PC-9 (cell line): ENCODE measurements around the gene UBR7. TPM values are rescaled to one million over a fixed set of nuclear protein-coding genes. Genes with fewer than 3 reads are reported as not detected.

ENCODE experiments used
- BruUV-seq: library from RNA; stranded (reverse); fragments of 400-500 nt; replicated peaks from 2 replicates; lab custom pipeline; 2021; lab: Mats Ljungman, UMichigan
- CTCF ChIA-PET: fragments of 300-600 bp; sonication (Branson Sonifier 250); formaldehyde crosslinking; loops from one replicate; lab custom pipeline; 2022; ENCODE audit warnings: antibody characterized with exemption; lab: Charles Lee
- POLR2A ChIA-PET: fragments of 300-600 bp; sonication (Branson Sonifier 250); formaldehyde crosslinking; loops from one replicate; lab custom pipeline; 2022; ENCODE audit warnings: antibody characterized with exemption; ENCODE audit not compliant: unreplicated experiment; lab: Charles Lee
- DNase-seq, 2 experiments: peaks; one replicate each; pipeline versions ENCODE4 v3.0.0 to v3.0.0-alpha.2; 2015 to 2022; ENCODE audit warnings: mixed read lengths in 1 of 2
- H2AFZ ChIP-seq: fragments of 200-600 bp; sonication (generic); 2 replicates; pipeline ENCODE4 v1.8.1; 2017; ENCODE audit warnings: antibody characterized with exemption
- H3F3A ChIP-seq: fragments of 200-600 bp; sonication (generic); 2 replicates; pipeline ENCODE4 v1.8.1; 2017; ENCODE audit warnings: antibody characterized with exemption, mild to moderate bottlenecking, low read depth; ENCODE audit not compliant: insufficient read depth
- H3K27ac ChIP-seq: fragments of 200-600 bp; sonication (generic); 2 replicates; pipeline ENCODE4 v1.6.1; 2016; ENCODE audit warnings: mixed run types
- H3K27me3 ChIP-seq: fragments of 200-600 bp; sonication (generic); 2 replicates; pipeline ENCODE4 v1.6.1; 2016; ENCODE audit warnings: low read depth, mixed run types; ENCODE audit not compliant: insufficient read depth
- H3K36me3 ChIP-seq: fragments of 200-600 bp; sonication (generic); 2 replicates; pipeline ENCODE4 v1.6.1; 2016; ENCODE audit warnings: low read depth, mixed run types
- H3K4me1 ChIP-seq: fragments of 200-600 bp; sonication (generic); replicated peaks from 2 replicates; pipeline ENCODE4 v1.6.1; 2016; ENCODE audit warnings: mixed run types; ENCODE audit not compliant: insufficient read depth
- H3K4me2 ChIP-seq: fragments of 200-600 bp; sonication (generic); 2 replicates; pipeline ENCODE4 v1.6.1; 2017; ENCODE audit warnings: mixed run types
- H3K4me3 ChIP-seq: fragments of 200-600 bp; sonication (generic); 2 replicates; pipeline ENCODE4 v1.6.1; 2016; ENCODE audit warnings: mixed run types
- H3K79me2 ChIP-seq: fragments of 200-600 bp; sonication (generic); 2 replicates; pipeline ENCODE4 v1.6.1; 2017; ENCODE audit warnings: low read depth, mixed run types
- H3K9me2 ChIP-seq: fragments of 200-600 bp; sonication (generic); 2 replicates; pipeline ENCODE4 v1.8.1; 2017; ENCODE audit warnings: mild to moderate bottlenecking; ENCODE audit not compliant: insufficient read depth
- H3K9me3 ChIP-seq: fragments of 200-600 bp; sonication (generic); 2 replicates; pipeline ENCODE4 v1.8.1; 2016; ENCODE audit warnings: low read depth; ENCODE audit not compliant: insufficient read depth
- H4K20me1 ChIP-seq: fragments of 200-600 bp; sonication (generic); 2 replicates; pipeline ENCODE4 v1.8.1; 2017; ENCODE audit not compliant: insufficient read depth
- EZH2 ChIP-seq: fragments of 200-600 bp; sonication (generic); IDR thresholded peaks from 2 replicates; pipeline ENCODE4 v1.8.0; 2017; ENCODE audit warnings: antibody characterized with exemption, low read depth
- intact Hi-C: fragments of 100-400 bp; cut with micrococcal nuclease; formaldehyde crosslinking; loops from one replicate; pipeline ENCODE4 v1.10.0; 2022; ENCODE audit not compliant: unreplicated experiment
- total RNA-seq: library from RNA; stranded (reverse); gene quantifications from 2 replicates; pipeline ENCODE4 v1.2.3, GENCODE V29; 2021
- TF ChIP-seq, protein P1 (sequence below): fragments of 200-600 bp; sonication (generic); conservative IDR thresholded peaks from 2 replicates; pipeline ENCODE4 v1.6.1; 2017; ENCODE audit warnings: mixed run types, antibody characterized with exemption, mild to moderate bottlenecking, moderate library complexity

Gene UBR7
- total RNA-seq, 1 experiment from 2014 or later: 14.3 TPM

DNA sequence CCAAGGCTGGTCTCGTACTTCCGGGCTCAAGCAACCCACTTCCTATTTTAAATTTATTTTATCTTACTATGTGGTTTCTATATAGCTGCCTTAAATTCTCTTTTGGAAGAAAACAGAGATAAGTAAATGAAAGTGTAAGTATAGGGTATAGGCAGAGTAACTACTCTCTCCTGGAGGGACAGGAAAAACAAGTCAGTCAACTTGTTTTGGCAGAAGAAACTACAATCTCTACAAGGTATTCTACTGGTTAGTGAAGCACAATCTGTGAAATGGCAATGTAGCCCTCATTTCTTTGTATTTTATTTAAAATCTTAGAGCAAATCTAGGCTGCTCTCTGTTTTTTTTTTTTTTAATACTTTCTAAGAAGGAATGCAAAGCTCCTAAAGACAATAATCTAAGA, 55.4 kb downstream of the UBR7 start:
- peak in 1 of 2 experiments; percentile 79 for DNase-seq
- Histone ChIP-seq H3K36me3 (peaks cover 28% of the 10 kb centered on the region), H3K79me2 (peaks cover 20% of the 10 kb centered on the region; the same call in 1 of the 2 replicates), H3K27ac (peak overlapping the region; percentile 52), H3K9me2 (no peaks in the 10 kb centered on the region), H3K9me3 (no peaks in the 10 kb centered on the region), H3K4me2 (peak overlapping the region; percentile 47), H3K4me3 (no peak overlapping the region), H3K4me1 (peaks cover 68% of the 10 kb centered on the region), H2AFZ (no peak overlapping the region), H4K20me1 (no peaks in the 10 kb centered on the region), H3F3A (peaks cover 41% of the 10 kb centered on the region), H3K27me3 (no peaks in the 10 kb centered on the region)
- ChIA-PET POLR2A (no interaction called here), CTCF (interaction anchor here (0.7 to 1.0 kb wide), 2 partner anchors 22 to 28 kb away, joined by 6 to 9 read pairs; no protein-coding TSS in a partner anchor)
- BruUV-seq: no TSS peak
- TF ChIP-seq, protein P1, sequence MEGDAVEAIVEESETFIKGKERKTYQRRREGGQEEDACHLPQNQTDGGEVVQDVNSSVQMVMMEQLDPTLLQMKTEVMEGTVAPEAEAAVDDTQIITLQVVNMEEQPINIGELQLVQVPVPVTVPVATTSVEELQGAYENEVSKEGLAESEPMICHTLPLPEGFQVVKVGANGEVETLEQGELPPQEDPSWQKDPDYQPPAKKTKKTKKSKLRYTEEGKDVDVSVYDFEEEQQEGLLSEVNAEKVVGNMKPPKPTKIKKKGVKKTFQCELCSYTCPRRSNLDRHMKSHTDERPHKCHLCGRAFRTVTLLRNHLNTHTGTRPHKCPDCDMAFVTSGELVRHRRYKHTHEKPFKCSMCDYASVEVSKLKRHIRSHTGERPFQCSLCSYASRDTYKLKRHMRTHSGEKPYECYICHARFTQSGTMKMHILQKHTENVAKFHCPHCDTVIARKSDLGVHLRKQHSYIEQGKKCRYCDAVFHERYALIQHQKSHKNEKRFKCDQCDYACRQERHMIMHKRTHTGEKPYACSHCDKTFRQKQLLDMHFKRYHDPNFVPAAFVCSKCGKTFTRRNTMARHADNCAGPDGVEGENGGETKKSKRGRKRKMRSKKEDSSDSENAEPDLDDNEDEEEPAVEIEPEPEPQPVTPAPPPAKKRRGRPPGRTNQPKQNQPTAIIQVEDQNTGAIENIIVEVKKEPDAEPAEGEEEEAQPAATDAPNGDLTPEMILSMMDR: no peak
- TF ChIP-seq EZH2: no peak
- intact Hi-C loops: loop anchor here (2.0 kb wide), 1 partner anchor 46 kb away; no protein-coding TSS in a partner anchor

DNA sequence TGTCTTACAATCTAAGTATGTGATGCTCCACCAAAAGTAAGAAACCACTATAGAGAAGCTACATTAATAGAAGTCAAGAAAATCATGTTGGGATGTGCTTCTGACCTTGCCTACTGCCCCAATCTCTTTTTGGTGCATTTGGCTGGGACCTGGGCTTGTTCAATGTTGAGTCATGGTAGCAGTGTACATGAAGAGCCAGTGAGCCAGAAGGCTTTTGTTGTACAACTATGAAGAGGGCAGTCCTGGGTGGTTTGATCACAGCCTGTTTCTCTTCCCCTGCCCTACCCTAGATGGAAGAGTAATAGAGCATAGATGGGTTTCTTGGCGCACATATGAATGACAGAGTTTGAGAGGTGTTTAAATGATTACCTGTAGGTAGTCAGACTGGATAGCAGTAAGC, 56.4 kb downstream of the UBR7 start:
- no peak for DNase-seq
- Histone ChIP-seq H4K20me1 (no peaks in the 10 kb centered on the region), H3K36me3 (peaks cover 25% of the 10 kb centered on the region), H3K9me2 (no peaks in the 10 kb centered on the region), H3K4me1 (peaks cover 59% of the 10 kb centered on the region), H3F3A (peaks cover 41% of the 10 kb centered on the region), H3K27me3 (no peaks in the 10 kb centered on the region), H3K4me3 (no peak overlapping the region), H3K9me3 (no peaks in the 10 kb centered on the region), H2AFZ (no peak overlapping the region), H3K27ac (no peak overlapping the region), H3K4me2 (0 out of 2 replicates have a peak overlapping the region, but pooled peaks have one; percentile 47), H3K79me2 (peaks cover 14% of the 10 kb centered on the region; the same call in 1 of the 2 replicates)
- ChIA-PET POLR2A (no interaction called here), CTCF (no interaction called here)
- no peak for TF ChIP-seq EZH2
- TF ChIP-seq, protein P1: no peak
- intact Hi-C loops: loop anchor here (2.0 kb wide), 1 partner anchor 45 kb away; no protein-coding TSS in a partner anchor
- BruUV-seq: no TSS peak

DNA sequence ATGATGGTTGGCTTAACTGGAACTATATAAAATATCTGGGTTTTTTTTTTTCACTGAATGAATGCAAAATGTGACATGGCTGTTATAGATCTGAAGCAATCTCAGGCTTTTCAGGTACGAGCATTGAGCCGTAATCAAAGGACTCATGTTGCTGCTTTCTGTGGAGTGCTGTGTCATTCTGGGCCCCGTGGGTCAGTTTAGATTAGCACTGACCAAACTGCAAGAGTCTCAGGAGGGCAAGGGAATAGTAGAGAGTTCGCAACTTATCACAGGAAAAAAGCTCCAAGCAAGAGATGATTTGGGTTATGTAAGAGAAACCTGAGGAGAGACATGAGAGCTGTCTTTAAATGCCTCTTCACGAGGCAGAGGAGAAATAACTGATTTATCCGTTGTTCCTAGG, 59.1 kb downstream of the UBR7 start:
- Histone ChIP-seq H3K4me3 (no peak overlapping the region), H3K27me3 (no peaks in the 10 kb centered on the region), H3K9me2 (no peaks in the 10 kb centered on the region), H3K79me2 (peaks cover 10% of the 10 kb centered on the region; the same call in 1 of the 2 replicates), H4K20me1 (no peaks in the 10 kb centered on the region), H3K27ac (no peak overlapping the region), H3K36me3 (peaks cover 16% of the 10 kb centered on the region), H3K9me3 (no peaks in the 10 kb centered on the region), H3K4me2 (no peak overlapping the region), H3K4me1 (peaks cover 32% of the 10 kb centered on the region), H2AFZ (no peak overlapping the region), H3F3A (peaks cover 15% of the 10 kb centered on the region)
- no peak for DNase-seq
- no TSS peak for BruUV-seq
- CTCF ChIA-PET: no interaction called here
- intact Hi-C loops: no loop called here
- POLR2A ChIA-PET: no interaction called here
- no peak for TF ChIP-seq EZH2
- TF ChIP-seq, protein P1: no peak
